Fibroblast of lung (primary cell): Measurements from ENCODE around the gene FBLN7.

Source experiments
- CTCF ChIP-seq, 2 donors: IDR thresholded peaks in 1 of 2; conservative IDR thresholded peaks in 1 of 2; 1 replicate in 1 of 2; 2 replicates in 1 of 2; pipeline ENCODE4 v1.5.1; 2011 to 2012; ENCODE audit warnings: low read length in 2 of 2, control low read depth in 1 of 2, inconsistent platforms in 1 of 2, low read depth in 1 of 2, mild to moderate bottlenecking in 1 of 2
- EZH2 ChIP-seq: IDR thresholded peaks from 2 replicates; pipeline ENCODE4 v1.5.1; 2012; ENCODE audit warnings: low read length, control low read depth, mild to moderate bottlenecking; ENCODE audit errors: missing control alignments

GRCh38 chr2:112174383-112174782, 36.2 kb downstream of the FBLN7 start:
- TF ChIP-seq CTCF (conservative IDR thresholded peaks at IDR 0.05 in 1 of 2, IDR thresholded peaks at IDR 0.05 in 1 of 2; ENCODE audit: low read depth in 1 of 2, low read length in 2 of 2) (no peak), EZH2 (no peak)
